Astrocyte of the cerebellum (primary cell): ENCODE data around the gene DNAJC28.
A peak's percentile ranks its signal among the peaks of the same experiment; 100 is the strongest.

Experiments
- DNase-seq: peaks from one replicate; pipeline ENCODE4 v3.0.0-alpha.2; 2011; ENCODE audit warnings: low read depth
- H3K4me3 ChIP-seq: 2 replicates; pipeline ENCODE4 v1.5.1; 2011; ENCODE audit warnings: mild to moderate bottlenecking, low read depth, low read length, moderate library complexity
- CTCF ChIP-seq: IDR thresholded peaks from 2 replicates; pipeline ENCODE4 v1.5.1; 2012; ENCODE audit warnings: low read length, low read depth, moderate library complexity, mild to moderate bottlenecking; ENCODE audit errors: missing control alignments
- in situ Hi-C: cut with HindIII; loops from 2 replicates; pipeline ENCODE4 v1.10.0; 2017; ENCODE audit warnings: low sequenced_read_pairs

The DNAJC28 gene

GRCh38 chr21:33491373-33492102 is at the start of gene DNAJC28:
TSS of gene DNAJC28 (minus strand) at chr21:33491716. CDS start at chr21:33489393, 2,323 bp downstream.
- no peak for TF ChIP-seq CTCF
- H3K4me3 ChIP-seq, result peak within 1 kb of the TSS; percentile 83
- in situ Hi-C loops, result no loop called here

GRCh38 chr21:33541105-33541711 is 49.7 kb upstream of the DNAJC28 start:
- TF ChIP-seq CTCF, result no peak
- peak overlapping the region; percentile 78 for H3K4me3 ChIP-seq
- in situ Hi-C loops, result no loop called here
- no peak for DNase-seq

More at GRCh38 chr21:33491373-33492102, at the start of gene DNAJC28:
- peak; percentile 83 for DNase-seq

GRCh38 chr21:33540711-33541104 is 49.2 kb upstream of the DNAJC28 start:
- peak overlapping the region; percentile 78 for H3K4me3 ChIP-seq
- no peak for DNase-seq
- no peak for TF ChIP-seq CTCF
- in situ Hi-C loops, result no loop called here

- in situ Hi-C loops, result no loop called here
- DNase-seq, result no peak
- no peak overlapping the region for H3K4me3 ChIP-seq
- no peak for TF ChIP-seq CTCF
Measured at GRCh38 chr21:33539616-33540015, 48.1 kb upstream of the DNAJC28 start.

- in situ Hi-C loops, result no loop called here
- TF ChIP-seq CTCF, result no peak
- no peak for DNase-seq
- H3K4me3 ChIP-seq, result no peak overlapping the region
Measured at GRCh38 chr21:33537212-33537611, 45.7 kb upstream of the DNAJC28 start.

- in situ Hi-C loops, result no loop called here
- H3K4me3 ChIP-seq, result no peak overlapping the region
- DNase-seq, result no peak
- no peak for TF ChIP-seq CTCF
Measured at GRCh38 chr21:33531007-33531406, 39.5 kb upstream of the DNAJC28 start.
